CD8-positive, alpha-beta memory T cell (primary cell): ENCODE data around the gene SEZ6L. TPM values are rescaled to one million over a fixed set of nuclear protein-coding genes. Genes with fewer than 3 reads are reported as not detected.

ENCODE experiments used
- CTCF ChIA-PET: fragments of 350-600 bp; sonication (Branson Sonifier 250); formaldehyde crosslinking; loops from one replicate; lab custom pipeline; 2021; ENCODE audit warnings: antibody characterized with exemption; lab: Charles Lee
- POLR2A ChIA-PET: fragments of 350-600 bp; sonication (Branson Sonifier 250); formaldehyde crosslinking; loops from one replicate; lab custom pipeline; 2021; ENCODE audit warnings: antibody characterized with exemption; lab: Charles Lee
- DNase-seq, 5 donors: peaks; one replicate each; pipeline versions ENCODE4 v3.0.0 to v3.0.0-alpha.2; 2020 to 2022; ENCODE audit warnings: mixed read lengths in 1 of 5
- H3K27ac ChIP-seq: one replicate; pipeline ENCODE4 v1.7.0; 2013; ENCODE audit warnings: low read depth, mild to moderate bottlenecking, low read length, moderate library complexity
- H3K27me3 ChIP-seq: 2 replicates; pipeline ENCODE4 v1.7.0; 2013; ENCODE audit warnings: low read length, mild to moderate bottlenecking; ENCODE audit not compliant: insufficient read depth, poor library complexity, severe bottlenecking
- H3K36me3 ChIP-seq: 2 replicates; pipeline ENCODE4 v1.7.0; 2013; ENCODE audit warnings: mild to moderate bottlenecking, low read length, moderate library complexity; ENCODE audit not compliant: insufficient read depth
- H3K4me1 ChIP-seq: 2 replicates; pipeline ENCODE4 v1.7.0; 2013; ENCODE audit warnings: mild to moderate bottlenecking, low read length, moderate library complexity; ENCODE audit not compliant: insufficient read depth
- H3K4me3 ChIP-seq: 2 replicates; pipeline ENCODE4 v1.7.0; 2013; ENCODE audit warnings: mild to moderate bottlenecking, low read length
- H3K9me3 ChIP-seq: 2 replicates; pipeline ENCODE4 v1.7.0; 2013; ENCODE audit warnings: mild to moderate bottlenecking, low read length
- H3K27ac Mint-ChIP-seq, 8 donors: one replicate each; pipeline ENCODE4 v1.8.0; 2020 to 2021; ENCODE audit warnings: mixed read lengths in 8 of 8, mild to moderate bottlenecking in 6 of 8, inconsistent platforms in 3 of 8, moderate library complexity in 3 of 8
- H3K27me3 Mint-ChIP-seq, 2 donors: one replicate each; pipeline ENCODE4 v1.8.0; 2020 to 2021; ENCODE audit warnings: mixed read lengths in 2 of 2, mild to moderate bottlenecking in 1 of 2, moderate library complexity in 1 of 2
- H3K36me3 Mint-ChIP-seq, 3 donors: one replicate each; pipeline ENCODE4 v1.8.0; 2020 to 2021; ENCODE audit warnings: mixed read lengths in 3 of 3, inconsistent platforms in 1 of 3, mild to moderate bottlenecking in 1 of 3
- H3K4me1 Mint-ChIP-seq, 3 donors: one replicate each; pipeline ENCODE4 v1.8.0; 2020 to 2021; ENCODE audit warnings: mixed read lengths in 3 of 3, inconsistent platforms in 1 of 3, mild to moderate bottlenecking in 1 of 3
- H3K4me3 Mint-ChIP-seq, 7 donors: one replicate each; pipeline ENCODE4 v1.8.0; 2020 to 2021; ENCODE audit warnings: mixed read lengths in 7 of 7, mild to moderate bottlenecking in 6 of 7, moderate library complexity in 4 of 7, inconsistent platforms in 2 of 7
- H3K9me3 Mint-ChIP-seq, 5 donors: one replicate each; pipeline ENCODE4 v1.8.0; 2020 to 2022; ENCODE audit warnings: mixed read lengths in 5 of 5, mild to moderate bottlenecking in 3 of 5, moderate library complexity in 2 of 5, inconsistent platforms in 1 of 5
- polyA plus RNA-seq: library from polyadenylated mRNA; unstranded; fragments of 300-500 nt; fragmentation: Illumina TruSeq; gene quantifications from one replicate; pipeline ENCODE4 v1.2.3, GENCODE V29; 2021
- total RNA-seq, 2 experiments: library from RNA; stranded (reverse); gene quantifications; one replicate each; pipeline ENCODE4 v1.2.3, GENCODE V29; 2021

Gene SEZ6L
- total and polyA plus RNA-seq, 3 experiments from 2014 or later: not detected

- H3K4me1 ChIP-seq: no peaks in the 10 kb centered on the region
- H3K36me3 Mint-ChIP-seq: no peaks in the 10 kb centered on the region
- no peak overlapping the region for H3K4me3 ChIP-seq
- no peak for DNase-seq
- peaks cover 0 to 4% (median 0%) of the 10 kb centered on the region in 5 donors for H3K9me3 Mint-ChIP-seq
- H3K27ac Mint-ChIP-seq: no peak overlapping the region
- no peak overlapping the region for H3K4me3 Mint-ChIP-seq
- no peaks in the 10 kb centered on the region for H3K9me3 ChIP-seq
- no peak overlapping the region for H3K27ac ChIP-seq
- H3K27me3 Mint-ChIP-seq: peaks cover 10 to 43% of the 10 kb centered on the region in 2 donors
- no peaks in the 10 kb centered on the region for H3K4me1 Mint-ChIP-seq
- CTCF ChIA-PET: no interaction called here
- H3K36me3 ChIP-seq: no peaks in the 10 kb centered on the region
- POLR2A ChIA-PET: no interaction called here
- peaks cover 3% of the 10 kb centered on the region for H3K27me3 ChIP-seq
Measured at GRCh38 chr22:26235792-26236487, 66.7 kb downstream of the SEZ6L start.

GRCh38 chr22:26236991-26237390, 67.7 kb downstream of the SEZ6L start:
- Mint-ChIP-seq H3K27ac (no peak overlapping the region), H3K4me3 (no peak overlapping the region), H3K4me1 (no peaks in the 10 kb centered on the region), H3K36me3 (no peaks in the 10 kb centered on the region), H3K27me3 (peaks cover 8 to 43% of the 10 kb centered on the region in 2 donors), H3K9me3 (peaks cover 0 to 7% (median 0%) of the 10 kb centered on the region in 5 donors)
- ChIA-PET POLR2A (no interaction called here), CTCF (no interaction called here)
- Histone ChIP-seq H3K27ac (no peak overlapping the region), H3K4me3 (no peak overlapping the region), H3K36me3 (no peaks in the 10 kb centered on the region), H3K4me1 (no peaks in the 10 kb centered on the region), H3K27me3 (peaks cover 3% of the 10 kb centered on the region), H3K9me3 (no peaks in the 10 kb centered on the region)
- no peak for DNase-seq

GRCh38 chr22:26238596-26238995, 69.3 kb downstream of the SEZ6L start:
- H3K4me3 Mint-ChIP-seq: no peak overlapping the region
- peaks cover 0 to 6% (median 0%) of the 10 kb centered on the region in 5 donors for H3K9me3 Mint-ChIP-seq
- POLR2A ChIA-PET: no interaction called here
- no peaks in the 10 kb centered on the region for H3K4me1 Mint-ChIP-seq
- Histone ChIP-seq H3K27ac (no peak overlapping the region), H3K27me3 (peaks cover 3% of the 10 kb centered on the region), H3K4me3 (no peak overlapping the region), H3K36me3 (no peaks in the 10 kb centered on the region), H3K9me3 (no peaks in the 10 kb centered on the region), H3K4me1 (no peaks in the 10 kb centered on the region)
- DNase-seq: no peak
- H3K27me3 Mint-ChIP-seq: peaks cover 6 to 40% of the 10 kb centered on the region in 2 donors
- peak overlapping the region in 1 of 8 donors; percentile 36 for H3K27ac Mint-ChIP-seq
- no peaks in the 10 kb centered on the region for H3K36me3 Mint-ChIP-seq
- CTCF ChIA-PET: no interaction called here

GRCh38 chr22:26239581-26239980, 70.3 kb downstream of the SEZ6L start:
- Mint-ChIP-seq H3K4me1 (no peaks in the 10 kb centered on the region), H3K9me3 (peaks cover 0 to 6% (median 0%) of the 10 kb centered on the region in 5 donors), H3K27me3 (peaks cover 6 to 33% of the 10 kb centered on the region in 2 donors), H3K4me3 (no peak overlapping the region), H3K27ac (no peak overlapping the region), H3K36me3 (no peaks in the 10 kb centered on the region)
- DNase-seq: no peak
- Histone ChIP-seq H3K36me3 (no peaks in the 10 kb centered on the region), H3K27ac (no peak overlapping the region), H3K9me3 (no peaks in the 10 kb centered on the region), H3K4me1 (no peaks in the 10 kb centered on the region), H3K27me3 (peaks cover 3% of the 10 kb centered on the region), H3K4me3 (no peak overlapping the region)
- CTCF ChIA-PET: no interaction called here
- POLR2A ChIA-PET: no interaction called here

GRCh38 chr22:26241361-26241760, 72.1 kb downstream of the SEZ6L start:
- H3K4me1 Mint-ChIP-seq: no peaks in the 10 kb centered on the region
- CTCF ChIA-PET: no interaction called here

GRCh38 chr22:26245001-26245400, 75.7 kb downstream of the SEZ6L start:
- H3K9me3 Mint-ChIP-seq: peaks cover 0 to 6% (median 0%) of the 10 kb centered on the region in 5 donors
- no peaks in the 10 kb centered on the region for H3K4me1 ChIP-seq

More at GRCh38 chr22:26241361-26241760, 72.1 kb downstream of the SEZ6L start:
- Histone ChIP-seq H3K27ac (no peak overlapping the region), H3K4me3 (no peak overlapping the region), H3K9me3 (no peaks in the 10 kb centered on the region), H3K27me3 (peaks cover 3% of the 10 kb centered on the region), H3K4me1 (no peaks in the 10 kb centered on the region), H3K36me3 (no peaks in the 10 kb centered on the region)
- Mint-ChIP-seq H3K36me3 (no peaks in the 10 kb centered on the region), H3K27ac (no peak overlapping the region), H3K27me3 (peaks cover 4 to 20% of the 10 kb centered on the region in 2 donors), H3K9me3 (peaks cover 0 to 6% (median 0%) of the 10 kb centered on the region in 5 donors), H3K4me3 (no peak overlapping the region)
- DNase-seq: no peak
- POLR2A ChIA-PET: no interaction called here

GRCh38 chr22:26246552-26246951, 77.3 kb downstream of the SEZ6L start:
- no peak overlapping the region for H3K4me3 ChIP-seq
- Mint-ChIP-seq H3K4me1 (no peaks in the 10 kb centered on the region), H3K36me3 (no peaks in the 10 kb centered on the region), H3K4me3 (no peak overlapping the region), H3K9me3 (peaks cover 0 to 9% (median 5%) of the 10 kb centered on the region in 5 donors), H3K27ac (no peak overlapping the region), H3K27me3 (peaks cover 6 to 23% of the 10 kb centered on the region in 2 donors)
- POLR2A ChIA-PET: no interaction called here
- H3K36me3 ChIP-seq: no peaks in the 10 kb centered on the region
- H3K4me1 ChIP-seq: no peaks in the 10 kb centered on the region
- CTCF ChIA-PET: no interaction called here
- H3K27ac ChIP-seq: no peak overlapping the region
- H3K9me3 ChIP-seq: no peaks in the 10 kb centered on the region
- H3K27me3 ChIP-seq: no peaks in the 10 kb centered on the region
- DNase-seq: no peak

More at GRCh38 chr22:26245001-26245400, 75.7 kb downstream of the SEZ6L start:
- Mint-ChIP-seq H3K4me3 (no peak overlapping the region), H3K4me1 (no peaks in the 10 kb centered on the region), H3K27ac (no peak overlapping the region), H3K36me3 (no peaks in the 10 kb centered on the region), H3K27me3 (peaks cover 0 to 22% of the 10 kb centered on the region in 2 donors)
- ChIA-PET CTCF (no interaction called here), POLR2A (no interaction called here)
- Histone ChIP-seq H3K9me3 (no peaks in the 10 kb centered on the region), H3K4me3 (no peak overlapping the region), H3K27ac (no peak overlapping the region), H3K27me3 (no peaks in the 10 kb centered on the region), H3K36me3 (no peaks in the 10 kb centered on the region)
- DNase-seq: no peak

- Histone ChIP-seq H3K27me3 (no peaks in the 10 kb centered on the region), H3K9me3 (no peaks in the 10 kb centered on the region), H3K4me1 (no peaks in the 10 kb centered on the region), H3K36me3 (no peaks in the 10 kb centered on the region), H3K27ac (no peak overlapping the region), H3K4me3 (no peak overlapping the region)
- Mint-ChIP-seq H3K27me3 (peaks cover 16 to 37% of the 10 kb centered on the region in 2 donors), H3K27ac (no peak overlapping the region), H3K9me3 (peaks cover 0 to 9% (median 0%) of the 10 kb centered on the region in 5 donors), H3K36me3 (no peaks in the 10 kb centered on the region), H3K4me3 (no peak overlapping the region), H3K4me1 (no peaks in the 10 kb centered on the region)
- CTCF ChIA-PET: no interaction called here
- no peak for DNase-seq
- POLR2A ChIA-PET: no interaction called here
Measured at GRCh38 chr22:26251869-26252268, 82.6 kb downstream of the SEZ6L start.
